ENCODE results near the gene PCDHB16.

Gene PCDHB16

GRCh38 chr5:141234109-141234667 lies 52.0 kb downstream of the PCDHB16 start:
- no peaks in the 10 kb centered on the region for H3K27me3 Mint-ChIP-seq (ENCODE audit: low read depth)
- H3K36me3 Mint-ChIP-seq (ENCODE audit: low read depth) = peaks cover 56% of the 10 kb centered on the region
- no peak overlapping the region for H3K27ac Mint-ChIP-seq
- no peaks in the 10 kb centered on the region for H3K4me1 Mint-ChIP-seq
- H3K4me3 Mint-ChIP-seq = no peak overlapping the region
- peaks cover 65% of the 10 kb centered on the region for H3K9me3 Mint-ChIP-seq
- TF ChIP-seq CTCF (IDR thresholded peaks at IDR 0.05; ENCODE audit: unreplicated experiment in 3 of 3) = no peak
